GM10248 (cell line): ENCODE results near the gene SWI5.

Experiments
- CTCF ChIA-PET: fragments of 300-600 bp; sonication (Branson Sonifier 250); formaldehyde crosslinking; extraction: SDS; loops from one replicate; lab custom pipeline; 2021; ENCODE audit warnings: antibody characterized with exemption; lab: Yijun Ruan, JAX
- POLR2A ChIA-PET: fragments of 350-650 bp; sonication (Branson Sonifier 250); formaldehyde crosslinking; extraction: SDS; loops from one replicate; lab custom pipeline; 2020; ENCODE audit warnings: antibody characterized with exemption; lab: Yijun Ruan, JAX
- DNase-seq: peaks from one replicate; pipeline ENCODE4 v3.0.0; 2012; ENCODE audit errors: extremely low spot score
- TF ChIP-seq, protein P1 (sequence below): IDR thresholded peaks from 2 replicates; pipeline ENCODE4 v1.5.1; 2012; ENCODE audit warnings: mild to moderate bottlenecking, low read depth; ENCODE audit errors: extremely low read depth, missing control alignments, control extremely low read depth

The SWI5 gene

DNA sequence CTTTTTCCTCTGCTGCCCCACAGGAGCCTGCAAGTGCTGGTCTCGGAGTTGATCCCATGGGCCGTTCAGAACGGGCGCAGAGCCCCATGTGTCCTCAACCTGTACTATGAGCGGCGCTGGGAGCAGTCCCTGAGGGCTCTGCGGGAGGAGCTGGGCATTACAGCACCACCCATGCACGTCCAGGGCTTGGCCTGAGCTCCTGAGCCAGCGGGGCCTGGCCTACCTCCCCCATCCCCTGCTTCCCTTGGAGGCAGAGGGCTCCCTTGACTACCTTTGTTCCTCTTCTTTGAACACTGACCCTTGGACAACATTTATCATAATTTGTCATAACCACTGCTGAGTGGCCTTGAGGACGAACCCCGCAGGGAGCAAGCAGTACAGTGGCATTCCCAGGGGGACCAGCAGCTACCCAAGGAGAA, 57.4 kb downstream of the SWI5 start:
- TF ChIP-seq, protein P1, sequence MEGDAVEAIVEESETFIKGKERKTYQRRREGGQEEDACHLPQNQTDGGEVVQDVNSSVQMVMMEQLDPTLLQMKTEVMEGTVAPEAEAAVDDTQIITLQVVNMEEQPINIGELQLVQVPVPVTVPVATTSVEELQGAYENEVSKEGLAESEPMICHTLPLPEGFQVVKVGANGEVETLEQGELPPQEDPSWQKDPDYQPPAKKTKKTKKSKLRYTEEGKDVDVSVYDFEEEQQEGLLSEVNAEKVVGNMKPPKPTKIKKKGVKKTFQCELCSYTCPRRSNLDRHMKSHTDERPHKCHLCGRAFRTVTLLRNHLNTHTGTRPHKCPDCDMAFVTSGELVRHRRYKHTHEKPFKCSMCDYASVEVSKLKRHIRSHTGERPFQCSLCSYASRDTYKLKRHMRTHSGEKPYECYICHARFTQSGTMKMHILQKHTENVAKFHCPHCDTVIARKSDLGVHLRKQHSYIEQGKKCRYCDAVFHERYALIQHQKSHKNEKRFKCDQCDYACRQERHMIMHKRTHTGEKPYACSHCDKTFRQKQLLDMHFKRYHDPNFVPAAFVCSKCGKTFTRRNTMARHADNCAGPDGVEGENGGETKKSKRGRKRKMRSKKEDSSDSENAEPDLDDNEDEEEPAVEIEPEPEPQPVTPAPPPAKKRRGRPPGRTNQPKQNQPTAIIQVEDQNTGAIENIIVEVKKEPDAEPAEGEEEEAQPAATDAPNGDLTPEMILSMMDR: no peak
- CTCF ChIA-PET: interaction anchor here (0.9 to 1.6 kb wide), 4 partner anchors 8 to 38 kb away, joined by 3 to 4 read pairs (median 4); no protein-coding TSS in a partner anchor
- POLR2A ChIA-PET: no interaction called here
- no peak for DNase-seq

DNA sequence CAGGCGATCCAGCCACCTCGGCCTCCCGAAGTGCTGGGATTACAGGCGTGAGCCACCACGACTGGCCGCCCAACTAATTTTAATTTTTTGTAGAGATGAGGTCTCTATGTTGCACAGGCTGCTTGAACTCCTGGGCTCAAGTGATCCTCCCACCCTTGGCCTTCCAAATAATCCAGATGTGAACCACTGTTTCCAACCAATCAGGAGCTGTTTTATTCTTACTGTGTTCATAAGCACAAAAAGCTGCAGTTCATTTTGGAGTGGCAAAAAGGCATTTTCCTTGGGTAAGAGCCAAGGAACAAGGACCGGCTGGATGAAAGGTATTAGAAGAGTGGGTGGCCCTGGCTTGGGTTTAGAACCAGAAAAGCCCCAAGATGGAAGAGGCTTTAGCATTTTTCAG, 59.1 kb downstream of the SWI5 start:
- DNase-seq: no peak
- TF ChIP-seq, protein P1: no peak
- ChIA-PET POLR2A (interaction anchor here (1.1 kb wide), 1 partner anchor 36 kb away, joined by 3 read pairs; the partner anchor contains the start of gene URM1), CTCF (interaction anchor here (0.9 to 2.4 kb wide), 6 partner anchors 9 to 40 kb away, joined by 3 to 7 read pairs (median 4); no protein-coding TSS in a partner anchor)

DNA sequence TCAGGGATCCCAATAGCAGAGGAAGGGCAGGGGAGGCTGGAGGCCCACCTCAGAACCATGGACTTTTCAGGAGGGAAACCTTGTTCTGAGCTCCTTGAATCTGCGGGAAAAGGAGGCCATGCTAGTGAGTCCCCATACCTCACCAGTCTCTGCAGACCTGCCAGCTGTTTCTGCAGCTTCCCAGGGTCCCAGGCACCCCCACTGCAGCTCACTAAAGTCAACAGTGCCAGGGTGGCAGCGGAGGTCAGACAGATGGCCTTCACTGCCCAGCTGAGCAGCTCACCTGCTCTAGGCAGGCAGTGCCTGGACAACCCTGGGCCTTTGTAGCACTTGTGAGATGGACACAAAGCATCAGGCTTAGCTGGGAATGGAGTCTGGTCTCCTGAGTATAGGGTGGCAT, 59.8 kb downstream of the SWI5 start:
- ChIA-PET POLR2A (interaction anchor here (1.1 kb wide), 1 partner anchor 35 kb away, joined by 3 read pairs; the partner anchor contains the start of gene URM1), CTCF (interaction anchor here (0.7 to 2.4 kb wide), 10 partner anchors 8 to 84 kb away, joined by 3 to 7 read pairs (median 4); partner anchors contain the start of genes CERCAM and TRUB2)
- TF ChIP-seq, protein P1: no peak
- no peak for DNase-seq

DNA sequence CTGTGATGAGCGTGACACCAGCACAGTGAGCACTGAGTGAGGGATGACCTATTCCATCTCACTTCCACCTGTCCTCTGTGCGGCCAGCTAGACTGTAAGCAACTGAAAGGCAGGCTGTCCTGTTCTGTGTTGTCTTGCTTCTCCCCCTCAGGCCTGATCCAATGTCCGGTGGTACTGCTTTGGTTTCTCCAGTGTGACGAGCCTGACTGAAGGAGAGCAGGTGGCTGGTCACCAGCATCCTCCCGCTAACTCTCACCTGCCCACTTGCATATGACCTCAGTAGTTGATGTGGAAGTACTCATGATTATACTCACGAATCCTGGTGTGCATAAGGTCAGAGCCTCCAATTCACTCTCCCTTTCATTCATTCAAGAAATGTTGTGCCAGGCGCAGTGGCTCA, 61.9 kb downstream of the SWI5 start:
- ChIA-PET POLR2A (no interaction called here), CTCF (interaction anchor here (2.5 to 2.9 kb wide), 2 partner anchors 24 to 42 kb away, joined by 8 to 10 read pairs; no protein-coding TSS in a partner anchor)
- TF ChIP-seq, protein P1: no peak

More for the DNA sequence above, 61.9 kb downstream of the SWI5 start:
- no peak for DNase-seq
